A549 (cell line): ENCODE data around the gene WIZ.

ENCODE experiments used
- EP300 ChIP-seq, 2 experiments: fragments of >200 bp; sonication (Bioruptor Twin); formaldehyde crosslinking; IDR thresholded peaks; 2 replicates in 1 of 2; 3 replicates in 1 of 2; pipeline ENCODE4 v1.6.1; 2016 to 2017
- SMC3 ChIP-seq: fragments of >200 bp; sonication (Bioruptor Twin); formaldehyde crosslinking; IDR thresholded peaks from 3 replicates; pipeline ENCODE4 v1.6.1; 2018; ENCODE audit warnings: inconsistent platforms
- TFCP2L1 ChIP-seq: fragments of 250-450 bp; sonication (Bioruptor Pico); IDR thresholded peaks from 2 replicates; pipeline ENCODE4 v1.5.0; 2021; ENCODE audit warnings: mild to moderate bottlenecking
- TF ChIP-seq, protein P1 (sequence below): fragments of 200-600 bp; sonication (generic); IDR thresholded peaks from 2 replicates; pipeline ENCODE4 v1.6.1; 2016; ENCODE audit warnings: antibody characterized with exemption, mild to moderate bottlenecking, moderate library complexity
- TF ChIP-seq, protein P2 (sequence below): fragments of >200 bp; sonication (Bioruptor Twin); formaldehyde crosslinking; IDR thresholded peaks from 3 replicates; pipeline ENCODE4 v1.5.1; 2016

DNA sequence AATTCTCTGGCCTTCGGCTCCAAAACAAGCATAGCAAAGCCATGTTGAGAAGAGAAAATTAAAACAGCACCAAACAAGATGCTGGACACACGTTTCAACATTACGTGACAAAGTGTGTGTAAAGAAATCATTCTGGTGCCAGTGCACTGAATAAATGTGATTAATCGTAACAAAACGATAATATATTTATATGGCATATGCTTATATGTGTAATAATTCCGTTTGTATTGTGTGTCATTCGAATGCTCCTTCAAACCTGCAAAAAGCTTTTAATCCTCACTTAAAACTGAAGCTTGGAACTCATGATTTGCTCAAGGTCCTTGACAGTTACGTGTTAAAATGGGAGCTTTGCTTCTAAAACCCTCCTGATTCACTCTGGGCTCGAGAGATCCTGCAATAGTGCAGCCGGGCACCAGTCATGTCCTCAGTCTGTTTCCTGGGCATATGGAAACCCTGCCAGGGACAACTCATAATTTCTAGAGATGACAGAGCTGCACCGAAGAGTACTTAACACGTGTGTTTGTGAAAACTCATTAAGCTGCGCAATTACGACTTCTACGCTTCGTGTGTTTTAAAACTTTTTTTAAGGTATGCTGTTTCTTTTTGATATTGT is 30.2 kb downstream of the WIZ start:
- TF ChIP-seq, protein P1, sequence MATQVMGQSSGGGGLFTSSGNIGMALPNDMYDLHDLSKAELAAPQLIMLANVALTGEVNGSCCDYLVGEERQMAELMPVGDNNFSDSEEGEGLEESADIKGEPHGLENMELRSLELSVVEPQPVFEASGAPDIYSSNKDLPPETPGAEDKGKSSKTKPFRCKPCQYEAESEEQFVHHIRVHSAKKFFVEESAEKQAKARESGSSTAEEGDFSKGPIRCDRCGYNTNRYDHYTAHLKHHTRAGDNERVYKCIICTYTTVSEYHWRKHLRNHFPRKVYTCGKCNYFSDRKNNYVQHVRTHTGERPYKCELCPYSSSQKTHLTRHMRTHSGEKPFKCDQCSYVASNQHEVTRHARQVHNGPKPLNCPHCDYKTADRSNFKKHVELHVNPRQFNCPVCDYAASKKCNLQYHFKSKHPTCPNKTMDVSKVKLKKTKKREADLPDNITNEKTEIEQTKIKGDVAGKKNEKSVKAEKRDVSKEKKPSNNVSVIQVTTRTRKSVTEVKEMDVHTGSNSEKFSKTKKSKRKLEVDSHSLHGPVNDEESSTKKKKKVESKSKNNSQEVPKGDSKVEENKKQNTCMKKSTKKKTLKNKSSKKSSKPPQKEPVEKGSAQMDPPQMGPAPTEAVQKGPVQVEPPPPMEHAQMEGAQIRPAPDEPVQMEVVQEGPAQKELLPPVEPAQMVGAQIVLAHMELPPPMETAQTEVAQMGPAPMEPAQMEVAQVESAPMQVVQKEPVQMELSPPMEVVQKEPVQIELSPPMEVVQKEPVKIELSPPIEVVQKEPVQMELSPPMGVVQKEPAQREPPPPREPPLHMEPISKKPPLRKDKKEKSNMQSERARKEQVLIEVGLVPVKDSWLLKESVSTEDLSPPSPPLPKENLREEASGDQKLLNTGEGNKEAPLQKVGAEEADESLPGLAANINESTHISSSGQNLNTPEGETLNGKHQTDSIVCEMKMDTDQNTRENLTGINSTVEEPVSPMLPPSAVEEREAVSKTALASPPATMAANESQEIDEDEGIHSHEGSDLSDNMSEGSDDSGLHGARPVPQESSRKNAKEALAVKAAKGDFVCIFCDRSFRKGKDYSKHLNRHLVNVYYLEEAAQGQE, result no peak
- TF ChIP-seq, protein P2, sequence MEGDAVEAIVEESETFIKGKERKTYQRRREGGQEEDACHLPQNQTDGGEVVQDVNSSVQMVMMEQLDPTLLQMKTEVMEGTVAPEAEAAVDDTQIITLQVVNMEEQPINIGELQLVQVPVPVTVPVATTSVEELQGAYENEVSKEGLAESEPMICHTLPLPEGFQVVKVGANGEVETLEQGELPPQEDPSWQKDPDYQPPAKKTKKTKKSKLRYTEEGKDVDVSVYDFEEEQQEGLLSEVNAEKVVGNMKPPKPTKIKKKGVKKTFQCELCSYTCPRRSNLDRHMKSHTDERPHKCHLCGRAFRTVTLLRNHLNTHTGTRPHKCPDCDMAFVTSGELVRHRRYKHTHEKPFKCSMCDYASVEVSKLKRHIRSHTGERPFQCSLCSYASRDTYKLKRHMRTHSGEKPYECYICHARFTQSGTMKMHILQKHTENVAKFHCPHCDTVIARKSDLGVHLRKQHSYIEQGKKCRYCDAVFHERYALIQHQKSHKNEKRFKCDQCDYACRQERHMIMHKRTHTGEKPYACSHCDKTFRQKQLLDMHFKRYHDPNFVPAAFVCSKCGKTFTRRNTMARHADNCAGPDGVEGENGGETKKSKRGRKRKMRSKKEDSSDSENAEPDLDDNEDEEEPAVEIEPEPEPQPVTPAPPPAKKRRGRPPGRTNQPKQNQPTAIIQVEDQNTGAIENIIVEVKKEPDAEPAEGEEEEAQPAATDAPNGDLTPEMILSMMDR, result no peak; the same call in 1 of the 3 replicates
- TF ChIP-seq SMC3, result no peak
- no peak for TF ChIP-seq TFCP2L1 (CRISPR knock-in tag)
- no peak for TF ChIP-seq EP300 (IDR thresholded peaks at IDR 0.05)
